Glutamatergic neuron (in vitro differentiated cells): Measurements from ENCODE around the gene HDGFL2. TPM values are rescaled to one million over a fixed set of nuclear protein-coding genes. Genes with fewer than 3 reads are reported as not detected.

Experiments
- DNase-seq: peaks from one replicate; pipeline ENCODE4 v3.0.0; 2022
- H3K27ac Mint-ChIP-seq: one replicate; pipeline ENCODE4 v1.8.0; 2020; ENCODE audit warnings: mild to moderate bottlenecking, mixed read lengths, inconsistent platforms; ENCODE audit not compliant: unreplicated experiment
- H3K27me3 Mint-ChIP-seq: one replicate; pipeline ENCODE4 v1.8.0; 2020; ENCODE audit warnings: mild to moderate bottlenecking, moderate library complexity, mixed read lengths, inconsistent platforms; ENCODE audit not compliant: unreplicated experiment
- H3K36me3 Mint-ChIP-seq: one replicate; pipeline ENCODE4 v1.8.0; 2020; ENCODE audit warnings: mild to moderate bottlenecking, mixed read lengths, inconsistent platforms; ENCODE audit not compliant: unreplicated experiment
- H3K4me1 Mint-ChIP-seq: one replicate; pipeline ENCODE4 v1.8.0; 2020; ENCODE audit warnings: mild to moderate bottlenecking, low read depth, mixed read lengths, inconsistent platforms; ENCODE audit not compliant: unreplicated experiment
- H3K4me3 Mint-ChIP-seq: one replicate; pipeline ENCODE4 v1.8.0; 2020; ENCODE audit warnings: mild to moderate bottlenecking, mixed read lengths, inconsistent platforms; ENCODE audit not compliant: unreplicated experiment
- H3K9me3 Mint-ChIP-seq: one replicate; pipeline ENCODE4 v1.8.0; 2020; ENCODE audit warnings: mild to moderate bottlenecking, moderate library complexity, mixed read lengths, inconsistent platforms; ENCODE audit not compliant: unreplicated experiment
- total RNA-seq: library from RNA; stranded (reverse); fragmentation: NEBNext Ultra II Directional; extraction: Animal tissue kit (Norgen Biotek cat#: 25700); gene quantifications from one replicate; pipeline ENCODE4 v1.2.1, GENCODE V29; 2021; ENCODE audit not compliant: unreplicated experiment
- TF ChIP-seq, protein P1 (sequence below): fragments of 200-600 bp; sonication (generic); IDR thresholded peaks from one replicate; pipeline ENCODE4 v1.5.0; 2021; ENCODE audit not compliant: partially characterized antibody, unreplicated experiment

HDGFL2 gene
- total RNA-seq, 1 donor from 2014 or later: 118 TPM

- Mint-ChIP-seq H3K4me1 (peaks cover 8% of the 10 kb centered on the region), H3K4me3 (peak overlapping the region; percentile 5), H3K9me3 (peaks cover 8% of the 10 kb centered on the region), H3K36me3 (no peaks in the 10 kb centered on the region), H3K27me3 (peaks cover 7% of the 10 kb centered on the region), H3K27ac (peak overlapping the region; percentile 55)
- TF ChIP-seq, protein P1, sequence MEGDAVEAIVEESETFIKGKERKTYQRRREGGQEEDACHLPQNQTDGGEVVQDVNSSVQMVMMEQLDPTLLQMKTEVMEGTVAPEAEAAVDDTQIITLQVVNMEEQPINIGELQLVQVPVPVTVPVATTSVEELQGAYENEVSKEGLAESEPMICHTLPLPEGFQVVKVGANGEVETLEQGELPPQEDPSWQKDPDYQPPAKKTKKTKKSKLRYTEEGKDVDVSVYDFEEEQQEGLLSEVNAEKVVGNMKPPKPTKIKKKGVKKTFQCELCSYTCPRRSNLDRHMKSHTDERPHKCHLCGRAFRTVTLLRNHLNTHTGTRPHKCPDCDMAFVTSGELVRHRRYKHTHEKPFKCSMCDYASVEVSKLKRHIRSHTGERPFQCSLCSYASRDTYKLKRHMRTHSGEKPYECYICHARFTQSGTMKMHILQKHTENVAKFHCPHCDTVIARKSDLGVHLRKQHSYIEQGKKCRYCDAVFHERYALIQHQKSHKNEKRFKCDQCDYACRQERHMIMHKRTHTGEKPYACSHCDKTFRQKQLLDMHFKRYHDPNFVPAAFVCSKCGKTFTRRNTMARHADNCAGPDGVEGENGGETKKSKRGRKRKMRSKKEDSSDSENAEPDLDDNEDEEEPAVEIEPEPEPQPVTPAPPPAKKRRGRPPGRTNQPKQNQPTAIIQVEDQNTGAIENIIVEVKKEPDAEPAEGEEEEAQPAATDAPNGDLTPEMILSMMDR: no peak
- DNase-seq: no peak
These were observed 42.8 kb upstream of the HDGFL2 start for GRCh38 chr19:4429256-4429655.

DNA sequence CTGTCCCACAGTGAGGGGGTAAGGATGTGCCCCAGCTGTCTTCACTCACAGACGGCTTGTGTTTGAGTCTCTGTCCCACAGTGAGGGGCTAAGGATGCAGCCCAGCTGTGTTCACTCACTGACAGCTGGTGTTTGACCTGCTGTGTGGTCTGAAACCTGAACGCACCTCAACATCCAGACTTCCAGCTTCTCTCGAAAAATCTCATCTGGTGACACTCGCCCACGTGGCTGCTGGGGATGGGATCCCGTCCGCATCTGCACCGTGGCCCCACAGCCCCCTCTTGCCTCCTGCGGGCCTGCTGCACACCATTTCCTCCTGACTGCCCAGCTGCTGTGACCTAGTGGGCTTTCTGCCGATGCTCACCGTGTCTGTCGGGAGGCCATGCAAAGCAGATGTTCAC is 42.3 kb upstream of the HDGFL2 start:
- peak overlapping the region; percentile 76 for H3K27ac Mint-ChIP-seq
- H3K9me3 Mint-ChIP-seq: peaks cover 10% of the 10 kb centered on the region
- H3K27me3 Mint-ChIP-seq: peaks cover 7% of the 10 kb centered on the region
- TF ChIP-seq, protein P1: no peak
- no peak for DNase-seq
- no peak overlapping the region for H3K4me3 Mint-ChIP-seq
- H3K36me3 Mint-ChIP-seq: no peaks in the 10 kb centered on the region
- peaks cover 8% of the 10 kb centered on the region for H3K4me1 Mint-ChIP-seq

DNA sequence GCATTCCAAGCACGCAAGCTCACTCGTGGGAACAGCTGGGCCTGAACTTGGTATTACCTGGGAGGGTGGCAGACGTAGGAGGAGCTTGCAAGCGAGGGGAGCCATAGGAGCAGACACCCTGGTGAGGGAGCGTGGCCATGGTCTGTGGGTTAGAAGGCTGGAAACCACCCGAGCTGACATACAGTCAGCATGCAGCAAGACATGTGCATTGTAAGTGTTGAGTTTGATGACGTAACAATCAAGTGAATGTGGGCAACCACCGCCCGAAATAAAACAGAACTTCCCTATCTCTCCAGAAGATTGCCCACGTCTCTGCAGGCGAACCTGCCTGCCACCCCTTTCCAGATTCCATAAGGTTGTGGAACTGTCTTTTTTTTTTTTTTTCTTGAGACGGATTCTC is 41.3 kb upstream of the HDGFL2 start:
- Mint-ChIP-seq H3K4me3 (no peak overlapping the region), H3K27ac (no peak overlapping the region), H3K9me3 (peaks cover 7% of the 10 kb centered on the region), H3K36me3 (no peaks in the 10 kb centered on the region), H3K27me3 (peaks cover 7% of the 10 kb centered on the region), H3K4me1 (peaks cover 8% of the 10 kb centered on the region)
- TF ChIP-seq, protein P1: no peak
- no peak for DNase-seq

GRCh38 chr19:4431296-4431695 is 40.8 kb upstream of the HDGFL2 start:
- DNase-seq: no peak
- Mint-ChIP-seq H3K9me3 (peaks cover 6% of the 10 kb centered on the region), H3K27me3 (peaks cover 6% of the 10 kb centered on the region), H3K27ac (no peak overlapping the region), H3K4me3 (no peak overlapping the region), H3K4me1 (peaks cover 8% of the 10 kb centered on the region), H3K36me3 (no peaks in the 10 kb centered on the region)
- TF ChIP-seq, protein P1: no peak

GRCh38 chr19:4431808-4432674 is 40.1 kb upstream of the HDGFL2 start:
- Mint-ChIP-seq H3K36me3 (no peaks in the 10 kb centered on the region), H3K4me3 (no peak overlapping the region), H3K9me3 (peaks cover 6% of the 10 kb centered on the region), H3K27ac (no peak overlapping the region), H3K27me3 (peaks cover 6% of the 10 kb centered on the region), H3K4me1 (peaks cover 8% of the 10 kb centered on the region)
- TF ChIP-seq, protein P1: no peak
- no peak for DNase-seq
